Coronary artery (tissue), 2 donors: ENCODE measurements around the gene DOCK4.

Experiments
- DNase-seq: peaks from one replicate; pipeline ENCODE4 v3.0.0-alpha.2; 2017; ENCODE audit warnings: low spot score
- H3K27ac ChIP-seq, 2 donors: fragments of 200-600 bp; sonication (generic); one replicate each; pipeline ENCODE4 v1.5.1; 2016 to 2019
- H3K4me3 ChIP-seq: fragments of 200-600 bp; sonication (generic); 2 replicates; pipeline ENCODE4 v1.5.1; 2016; ENCODE audit warnings: mild to moderate bottlenecking, moderate library complexity
- CTCF ChIP-seq: fragments of 200-600 bp; sonication (generic); IDR thresholded peaks from one replicate; pipeline ENCODE4 v1.5.1; 2019; ENCODE audit warnings: antibody characterized with exemption

DOCK4 gene

DNA sequence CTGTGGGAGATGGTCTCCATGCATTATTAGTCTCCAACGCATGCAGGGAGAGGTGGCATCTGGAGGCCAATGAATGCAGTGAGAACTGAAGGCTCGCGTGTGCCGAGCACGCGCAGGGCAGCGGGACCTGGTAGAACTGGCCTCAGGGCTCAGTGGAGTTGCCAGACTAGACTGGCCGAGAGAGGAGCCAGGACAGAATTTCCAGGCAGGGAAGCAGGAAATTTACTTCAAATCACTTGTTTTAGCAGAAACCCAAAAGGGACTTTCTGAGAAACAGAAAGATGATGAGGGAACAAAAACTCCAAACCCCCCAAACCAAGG, 332.9 kb downstream of the DOCK4 start:
- Histone ChIP-seq H3K4me3 (no peak overlapping the region), H3K27ac (peak overlapping the region in 1 of 2 donors; percentile 15)
- no peak for TF ChIP-seq CTCF
- no peak for DNase-seq

GRCh38 chr7:111872450-111873325, 333.5 kb downstream of the DOCK4 start:
- Histone ChIP-seq H3K27ac (no peak overlapping the region), H3K4me3 (no peak overlapping the region)
- no peak for TF ChIP-seq CTCF
- no peak for DNase-seq

DNA sequence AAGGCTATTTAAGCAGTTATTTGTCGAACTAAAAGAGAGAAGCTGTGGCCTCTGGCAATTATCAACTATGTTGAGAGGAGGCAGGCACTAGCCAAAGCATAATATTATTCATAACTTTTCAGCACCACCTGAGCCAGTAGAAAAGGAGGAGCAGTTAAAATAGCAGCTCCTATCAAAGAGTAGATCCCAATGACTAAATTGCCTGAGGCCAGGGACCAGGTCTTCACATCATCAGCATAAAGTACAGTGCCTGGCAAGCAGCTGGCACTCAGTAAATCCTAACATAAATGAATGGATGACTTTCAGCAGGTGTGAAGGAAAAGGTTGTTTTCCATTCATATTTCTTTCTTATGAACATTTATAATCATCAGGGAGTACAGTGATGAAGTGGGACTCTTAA, 334.9 kb downstream of the DOCK4 start:
- no peak for TF ChIP-seq CTCF
- DNase-seq = no peak
- no peak overlapping the region for H3K4me3 ChIP-seq
- no peak overlapping the region for H3K27ac ChIP-seq

DNA sequence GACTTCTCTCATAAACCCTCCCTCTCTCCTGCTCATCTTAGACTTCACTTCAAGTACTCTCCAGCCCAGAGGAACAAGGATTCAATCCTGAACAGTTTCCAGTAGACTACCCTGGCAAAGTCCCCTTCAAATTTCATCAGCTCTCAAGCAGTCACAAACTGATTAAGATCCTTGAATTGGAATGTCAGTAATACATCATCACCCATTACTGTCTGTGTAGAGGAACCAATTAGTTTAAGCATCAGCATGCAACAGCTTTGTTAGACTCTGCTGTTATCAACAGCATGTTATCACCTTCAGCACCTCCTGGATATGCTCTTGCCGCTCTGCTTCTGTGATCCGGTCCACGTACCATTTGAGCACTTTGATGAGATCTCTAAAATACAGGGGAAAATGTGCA, 336.9 kb downstream of the DOCK4 start:
- no peak for TF ChIP-seq CTCF

DNA sequence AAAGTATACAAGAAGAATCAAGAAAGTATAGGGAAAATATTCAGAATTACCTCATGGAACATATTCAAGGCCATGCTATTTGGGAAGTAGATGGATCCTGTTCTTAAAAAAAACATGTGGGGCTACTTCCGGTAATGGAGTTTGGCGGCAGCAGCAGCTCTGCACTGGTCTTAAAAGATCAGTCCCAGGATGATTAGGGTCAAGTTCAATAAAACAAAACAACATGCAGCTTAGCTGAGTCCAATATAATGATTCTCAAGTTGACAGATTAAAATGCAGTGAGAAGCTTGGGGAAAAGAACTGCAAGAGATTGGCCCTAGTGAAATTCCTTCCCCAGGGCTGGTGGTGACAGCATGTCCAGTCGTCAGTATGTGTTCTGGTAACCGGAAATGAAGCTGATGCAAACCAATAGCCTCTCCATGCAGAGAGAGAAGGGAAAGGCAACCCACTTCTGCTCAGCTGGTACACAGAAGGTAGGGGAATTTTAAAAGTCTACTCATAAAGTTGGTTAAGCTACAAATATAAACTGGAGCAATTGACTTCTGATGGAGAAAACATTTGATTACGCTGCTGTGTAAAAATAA, 338.8 kb downstream of the DOCK4 start:
- no peak overlapping the region for H3K27ac ChIP-seq
- DNase-seq = no peak
- no peak for TF ChIP-seq CTCF
- no peak overlapping the region for H3K4me3 ChIP-seq

More for the DNA sequence above, 336.9 kb downstream of the DOCK4 start:
- DNase-seq = no peak
- Histone ChIP-seq H3K4me3 (no peak overlapping the region), H3K27ac (no peak overlapping the region)

DNA sequence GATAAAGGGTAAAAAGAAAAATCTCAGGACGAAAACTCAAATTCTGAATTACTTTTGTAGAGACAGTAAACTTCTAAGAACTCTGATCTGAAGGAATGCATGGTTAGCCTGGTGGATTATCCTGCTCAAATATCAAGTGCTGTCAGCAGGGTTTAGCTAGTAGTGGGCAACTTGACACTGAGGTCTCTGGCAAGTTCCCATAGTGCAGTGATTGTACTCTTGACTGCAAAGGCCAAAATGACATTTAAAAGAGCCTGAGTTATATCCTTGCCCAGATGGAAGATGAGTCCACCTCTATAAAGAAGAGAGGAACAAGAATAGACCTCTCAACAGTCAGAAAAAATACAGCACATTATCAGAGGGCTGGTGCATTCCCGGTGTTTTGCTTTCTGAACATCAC, 339.4 kb downstream of the DOCK4 start:
- H3K27ac ChIP-seq = no peak overlapping the region
- no peak for TF ChIP-seq CTCF

DNA sequence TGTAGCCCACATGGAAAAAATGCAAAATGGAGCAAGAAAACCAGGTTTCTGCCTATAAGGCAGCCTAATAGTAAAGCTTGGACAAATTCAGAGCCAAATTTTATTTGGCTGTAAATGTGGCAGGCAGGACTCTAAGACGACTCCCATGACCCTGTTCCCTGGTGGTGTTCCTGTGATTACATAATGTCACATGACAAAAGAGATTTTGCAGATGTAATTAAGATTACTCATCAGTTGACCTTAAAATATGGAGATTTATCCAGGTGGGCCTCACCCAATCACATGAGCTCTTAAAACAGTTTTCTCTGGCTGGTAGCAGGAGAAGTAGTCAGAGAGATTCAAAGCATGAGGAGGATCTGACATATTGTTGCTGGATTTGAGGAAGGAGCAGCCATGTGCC, 340.8 kb downstream of the DOCK4 start:
- TF ChIP-seq CTCF = no peak
- no peak for DNase-seq
- H3K4me3 ChIP-seq = no peak overlapping the region
- no peak overlapping the region for H3K27ac ChIP-seq

More for the DNA sequence above, 339.4 kb downstream of the DOCK4 start:
- no peak overlapping the region for H3K4me3 ChIP-seq
- no peak for DNase-seq
